PC-3 (cell line): Measurements from ENCODE around the gene MPL.

Source experiments
- EZH2 ChIP-seq: fragments of 300-600 bp; sonication (generic); IDR thresholded peaks from one replicate; pipeline ENCODE4 v1.6.1; 2017; ENCODE audit warnings: antibody characterized with exemption, mild to moderate bottlenecking, low read length; ENCODE audit not compliant: unreplicated experiment
- EZH2phosphoT487 ChIP-seq: fragments of 300-600 bp; sonication (generic); IDR thresholded peaks from 2 replicates; pipeline ENCODE4 v1.6.1; 2018; ENCODE audit warnings: mild to moderate bottlenecking, antibody characterized with exemption, low read length, borderline replicate concordance
- TF ChIP-seq, protein P1 (sequence below): fragments of 300-600 bp; sonication (generic); conservative IDR thresholded peaks from 2 replicates; pipeline ENCODE4 v1.5.1; 2017; ENCODE audit warnings: antibody characterized with exemption, low read depth, mild to moderate bottlenecking, low read length

DNA sequence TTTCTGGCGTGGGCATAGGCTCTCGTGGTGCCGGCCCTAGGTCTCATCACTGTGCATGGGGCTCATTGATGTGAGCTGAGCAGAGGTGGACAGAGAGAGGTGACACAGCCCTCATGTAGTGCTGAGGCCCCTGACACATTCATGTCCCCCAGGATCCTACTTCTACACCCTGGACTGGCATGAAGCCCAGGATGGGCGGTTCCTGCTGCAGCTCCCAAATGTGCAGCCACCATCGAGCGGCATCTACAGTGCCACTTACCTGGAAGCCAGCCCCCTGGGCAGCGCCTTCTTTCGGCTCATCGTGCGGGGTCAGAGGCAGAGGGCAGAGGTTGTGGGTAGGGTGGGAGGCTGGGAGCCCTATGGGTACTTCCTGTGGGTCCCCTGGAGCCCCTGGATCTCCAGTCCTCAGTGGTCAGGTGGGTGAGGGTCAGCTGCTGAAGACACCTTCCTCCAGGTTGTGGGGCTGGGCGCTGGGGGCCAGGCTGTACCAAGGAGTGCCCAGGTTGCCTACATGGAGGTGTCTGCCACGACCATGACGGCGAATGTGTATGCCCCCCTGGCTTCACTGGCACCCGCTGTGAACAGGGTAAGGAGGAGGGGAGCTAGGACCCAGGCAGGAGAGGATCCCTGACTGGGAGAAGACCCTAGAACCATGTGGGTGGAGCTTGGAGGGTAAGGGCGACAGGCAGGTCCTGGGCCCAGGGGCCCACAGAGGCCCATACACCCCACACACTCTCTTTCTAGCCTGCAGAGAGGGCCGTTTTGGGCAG lies 30.7 kb upstream of the MPL start:
- TF ChIP-seq EZH2 (no peak), EZH2phosphoT487 (no peak)
- TF ChIP-seq, protein P1, sequence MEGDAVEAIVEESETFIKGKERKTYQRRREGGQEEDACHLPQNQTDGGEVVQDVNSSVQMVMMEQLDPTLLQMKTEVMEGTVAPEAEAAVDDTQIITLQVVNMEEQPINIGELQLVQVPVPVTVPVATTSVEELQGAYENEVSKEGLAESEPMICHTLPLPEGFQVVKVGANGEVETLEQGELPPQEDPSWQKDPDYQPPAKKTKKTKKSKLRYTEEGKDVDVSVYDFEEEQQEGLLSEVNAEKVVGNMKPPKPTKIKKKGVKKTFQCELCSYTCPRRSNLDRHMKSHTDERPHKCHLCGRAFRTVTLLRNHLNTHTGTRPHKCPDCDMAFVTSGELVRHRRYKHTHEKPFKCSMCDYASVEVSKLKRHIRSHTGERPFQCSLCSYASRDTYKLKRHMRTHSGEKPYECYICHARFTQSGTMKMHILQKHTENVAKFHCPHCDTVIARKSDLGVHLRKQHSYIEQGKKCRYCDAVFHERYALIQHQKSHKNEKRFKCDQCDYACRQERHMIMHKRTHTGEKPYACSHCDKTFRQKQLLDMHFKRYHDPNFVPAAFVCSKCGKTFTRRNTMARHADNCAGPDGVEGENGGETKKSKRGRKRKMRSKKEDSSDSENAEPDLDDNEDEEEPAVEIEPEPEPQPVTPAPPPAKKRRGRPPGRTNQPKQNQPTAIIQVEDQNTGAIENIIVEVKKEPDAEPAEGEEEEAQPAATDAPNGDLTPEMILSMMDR, result no peak
